Islet of Langerhans (tissue), 1 donor: ENCODE measurements around the gene CD300LD.
"Not testable (repeated sequence)": the region's sequence is repeated elsewhere in the genome, so short reads cannot be mapped to it uniquely, and the experiment has no call there.

ENCODE experiments used
- FAIRE-seq: peaks from one replicate; lab custom pipeline; 2011; peaks lifted over from hg19 to GRCh38; lab: Jason Lieb, UNC

The CD300LD gene

GRCh38 chr17:74592087-74592990 is at the start of gene CD300LD:
TSS of gene CD300LD (minus strand) at chr17:74592283. CDS start at chr17:74592202, 81 bp downstream.
- FAIRE-seq = no peak

- FAIRE-seq = no peak
These were observed 49.3 kb upstream of the CD300LD start for GRCh38 chr17:74641224-74641957.

- FAIRE-seq = no peak
These were observed 47.6 kb upstream of the CD300LD start for GRCh38 chr17:74639704-74640151.

GRCh38 chr17:74637926-74638325 is 45.8 kb upstream of the CD300LD start:
- no peak for FAIRE-seq

GRCh38 chr17:74637265-74637664 is 45.2 kb upstream of the CD300LD start:
- FAIRE-seq = no peak

- FAIRE-seq = not testable (repeated sequence)
These were observed 44.5 kb upstream of the CD300LD start for GRCh38 chr17:74636541-74637085.

GRCh38 chr17:74635418-74635817 is 43.3 kb upstream of the CD300LD start:
- FAIRE-seq = no peak

- no peak for FAIRE-seq
These were observed 41.2 kb upstream of the CD300LD start for GRCh38 chr17:74633326-74633725.

GRCh38 chr17:74632617-74633016 is 40.5 kb upstream of the CD300LD start:
- no peak for FAIRE-seq

- FAIRE-seq = no peak
These were observed 39.7 kb upstream of the CD300LD start for GRCh38 chr17:74631468-74632450.

GRCh38 chr17:74630251-74630650 is 38.2 kb upstream of the CD300LD start:
- FAIRE-seq = not testable (repeated sequence)

GRCh38 chr17:74625661-74626060 is 33.6 kb upstream of the CD300LD start:
- FAIRE-seq = no peak

- no peak for FAIRE-seq
These were observed 32.0 kb upstream of the CD300LD start for GRCh38 chr17:74624131-74624530.

- no peak for FAIRE-seq
These were observed 31.6 kb upstream of the CD300LD start, which contains the start of gene CD300E for GRCh38 chr17:74623693-74624093. TSS of gene CD300E (minus strand) at chr17:74623738. CDS start at chr17:74623621, 117 bp downstream.

GRCh38 chr17:74619077-74619673 is 27.1 kb upstream of the CD300LD start:
- FAIRE-seq = no peak

GRCh38 chr17:74618451-74618850 is 26.4 kb upstream of the CD300LD start:
- FAIRE-seq = no peak

GRCh38 chr17:74616696-74617095 is 24.6 kb upstream of the CD300LD start:
- FAIRE-seq = no peak

GRCh38 chr17:74612046-74612445 is 20.0 kb upstream of the CD300LD start:
- no peak for FAIRE-seq

GRCh38 chr17:74610108-74610507 is 18.0 kb upstream of the CD300LD start:
- FAIRE-seq = no peak

- FAIRE-seq = no peak
These were observed 16.4 kb upstream of the CD300LD start for GRCh38 chr17:74608511-74608910.

GRCh38 chr17:74607221-74607620 is 15.1 kb upstream of the CD300LD start:
- no peak for FAIRE-seq
